Amniotic epithelial cell (primary cell): Measurements from ENCODE around the gene SPDYE9.
"Not testable (repeated sequence)": the region's sequence is repeated elsewhere in the genome, so short reads cannot be mapped to it uniquely, and the experiment has no call there.

Source experiments
- DNase-seq: peaks from one replicate; pipeline ENCODE4 v3.0.0-alpha.2; 2010; ENCODE audit warnings: low read depth

The SPDYE9 gene

GRCh38 chr7:73085938-73086337, at the start of gene SPDYE9:
Gene SPDYE9 (minus strand): TSS chr7:73086038. CDS start chr7:73084238, 1,800 bp downstream.
- not testable (repeated sequence) for DNase-seq

GRCh38 chr7:73134866-73135265, 49.0 kb upstream of the SPDYE9 start:
- DNase-seq = not testable (repeated sequence)

GRCh38 chr7:73132651-73133217, 46.9 kb upstream of the SPDYE9 start:
- DNase-seq = not testable (repeated sequence)

- DNase-seq = not testable (repeated sequence)
Measured at GRCh38 chr7:73130612-73131011, 44.8 kb upstream of the SPDYE9 start.

- not testable (repeated sequence) for DNase-seq
Measured at GRCh38 chr7:73124126-73124525, 38.3 kb upstream of the SPDYE9 start.

GRCh38 chr7:73122778-73123447, 37.1 kb upstream of the SPDYE9 start:
- not testable (repeated sequence) for DNase-seq

GRCh38 chr7:73118155-73118554, 32.3 kb upstream of the SPDYE9 start:
- DNase-seq = not testable (repeated sequence)

GRCh38 chr7:73057811-73058210, 28.0 kb downstream of the SPDYE9 start, which contains the start of gene SPDYE11:
Gene SPDYE11 (minus strand): TSS chr7:73057911. CDS start chr7:73056111, 1,800 bp downstream.
- not testable (repeated sequence) for DNase-seq

GRCh38 chr7:73029666-73030065, 56.2 kb downstream of the SPDYE9 start, which contains the start of gene SPDYE8:
Gene SPDYE8 (minus strand): TSS chr7:73029766. CDS start chr7:73027966, 1,800 bp downstream.
- DNase-seq = not testable (repeated sequence)
